Measurements from ENCODE around the gene GMNC.

DNA sequence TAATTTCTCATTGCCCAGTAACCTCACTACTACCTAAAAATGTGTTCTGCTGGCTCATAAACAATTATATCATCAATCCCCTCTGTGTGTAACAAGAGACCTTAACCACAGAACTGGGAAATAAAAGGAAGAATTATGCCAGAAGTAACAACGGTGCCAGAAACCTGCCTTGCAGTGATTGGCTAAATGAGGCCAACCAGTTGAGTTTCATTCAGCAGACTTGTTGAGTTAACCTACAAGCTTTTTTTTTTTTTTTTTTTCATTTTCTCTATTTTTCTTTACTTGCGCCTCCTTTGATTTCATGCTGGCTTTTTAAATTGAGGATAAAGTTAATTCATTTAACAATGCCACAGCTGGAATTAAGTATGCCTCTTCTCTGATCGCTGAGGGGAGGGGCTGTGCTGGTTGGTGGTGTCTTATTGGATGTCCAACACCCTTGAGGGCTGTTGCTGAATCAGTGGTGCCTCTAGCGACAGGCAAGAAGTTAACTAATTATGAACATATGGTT lies 30.0 kb upstream of the GMNC start:
- TF ChIP-seq CTCF (conservative IDR thresholded peaks at IDR 0.05; ENCODE audit: low read length): no peak
- TF ChIP-seq EZH2phosphoT487 (IDR thresholded peaks at IDR 0.05; ENCODE audit: borderline replicate concordance): no peak

All from Loucy (cell line).